Cardiac fibroblast (primary cell): ENCODE measurements around the gene KRT77.
"Not testable (repeated sequence)": the region's sequence is repeated elsewhere in the genome, so short reads cannot be mapped to it uniquely, and the experiment has no call there.

ENCODE experiments used
- DNase-seq, 2 donors: peaks; one replicate each; pipeline versions ENCODE4 v3.0.0 to v3.0.0-alpha.2; 2010; ENCODE audit warnings: low read depth in 2 of 2
- H3K4me3 ChIP-seq, 2 donors: replicated peaks in 1 of 2; 1 replicate in 1 of 2; 2 replicates in 1 of 2; pipeline ENCODE4 v1.5.1; 2011; ENCODE audit warnings: low read depth in 2 of 2, low read length in 2 of 2, mild to moderate bottlenecking in 2 of 2, moderate library complexity in 1 of 2
- TF ChIP-seq, protein P1 (sequence below): IDR thresholded peaks from one replicate; pipeline ENCODE4 v1.5.1; 2011; ENCODE audit warnings: low read depth, mild to moderate bottlenecking, low read length, inconsistent platforms

KRT77 gene

DNA sequence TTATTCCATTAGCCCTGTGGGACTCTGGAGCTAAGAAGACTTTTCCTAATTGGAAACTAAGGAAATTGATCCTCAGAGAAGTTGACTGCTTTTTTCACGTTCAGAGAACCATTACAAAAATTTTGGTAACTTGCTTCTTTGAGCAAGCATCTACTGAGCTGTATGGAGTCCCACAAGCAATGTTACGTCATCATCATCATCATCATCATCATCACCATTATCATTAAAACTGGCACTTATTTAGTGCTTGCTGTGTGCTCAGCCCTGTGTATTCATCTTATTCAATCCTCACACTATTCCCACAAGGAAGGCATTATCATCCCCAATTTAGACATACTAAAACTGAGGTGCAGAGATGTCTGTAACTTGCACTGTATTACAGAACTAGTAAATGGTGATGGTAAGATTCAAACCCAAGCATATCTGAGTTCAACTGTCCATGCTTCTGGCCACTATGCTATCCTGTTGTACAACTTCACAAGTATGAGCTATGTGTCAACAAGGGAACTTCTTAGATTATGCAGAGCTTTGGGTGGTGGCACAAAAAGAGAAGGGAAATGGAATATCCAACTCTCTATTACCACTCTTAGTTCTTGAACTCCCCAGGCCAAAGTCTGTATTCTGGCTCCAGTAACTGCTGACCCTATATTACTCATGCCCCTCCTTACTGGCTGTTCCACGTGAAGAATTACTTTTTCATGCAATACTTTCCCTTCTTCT lies 29.5 kb downstream of the KRT77 start:
- DNase-seq: no peak
- TF ChIP-seq, protein P1, sequence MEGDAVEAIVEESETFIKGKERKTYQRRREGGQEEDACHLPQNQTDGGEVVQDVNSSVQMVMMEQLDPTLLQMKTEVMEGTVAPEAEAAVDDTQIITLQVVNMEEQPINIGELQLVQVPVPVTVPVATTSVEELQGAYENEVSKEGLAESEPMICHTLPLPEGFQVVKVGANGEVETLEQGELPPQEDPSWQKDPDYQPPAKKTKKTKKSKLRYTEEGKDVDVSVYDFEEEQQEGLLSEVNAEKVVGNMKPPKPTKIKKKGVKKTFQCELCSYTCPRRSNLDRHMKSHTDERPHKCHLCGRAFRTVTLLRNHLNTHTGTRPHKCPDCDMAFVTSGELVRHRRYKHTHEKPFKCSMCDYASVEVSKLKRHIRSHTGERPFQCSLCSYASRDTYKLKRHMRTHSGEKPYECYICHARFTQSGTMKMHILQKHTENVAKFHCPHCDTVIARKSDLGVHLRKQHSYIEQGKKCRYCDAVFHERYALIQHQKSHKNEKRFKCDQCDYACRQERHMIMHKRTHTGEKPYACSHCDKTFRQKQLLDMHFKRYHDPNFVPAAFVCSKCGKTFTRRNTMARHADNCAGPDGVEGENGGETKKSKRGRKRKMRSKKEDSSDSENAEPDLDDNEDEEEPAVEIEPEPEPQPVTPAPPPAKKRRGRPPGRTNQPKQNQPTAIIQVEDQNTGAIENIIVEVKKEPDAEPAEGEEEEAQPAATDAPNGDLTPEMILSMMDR: no peak
- H3K4me3 ChIP-seq: no peak overlapping the region

DNA sequence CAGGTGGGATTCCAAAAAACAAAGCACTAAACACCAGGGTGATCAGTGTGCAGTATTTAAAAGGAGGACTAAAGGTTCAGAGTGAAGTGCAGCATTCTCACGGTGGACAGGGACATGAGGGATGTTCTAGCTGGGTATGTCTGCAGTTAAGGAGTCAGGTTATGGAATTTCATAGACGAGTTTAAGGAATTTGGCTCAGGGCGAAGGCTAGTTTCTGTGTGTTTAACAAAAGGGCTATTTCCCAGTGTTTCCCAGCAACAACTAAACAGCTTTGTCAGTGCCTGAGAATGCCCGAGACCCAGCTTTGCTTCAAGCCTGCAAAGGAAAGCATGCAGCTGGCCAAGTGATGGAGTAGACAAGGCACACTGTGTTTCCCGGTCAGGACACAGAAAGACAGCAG lies 30.1 kb downstream of the KRT77 start:
- DNase-seq: no peak
- no peak overlapping the region for H3K4me3 ChIP-seq
- TF ChIP-seq, protein P1: no peak

DNA sequence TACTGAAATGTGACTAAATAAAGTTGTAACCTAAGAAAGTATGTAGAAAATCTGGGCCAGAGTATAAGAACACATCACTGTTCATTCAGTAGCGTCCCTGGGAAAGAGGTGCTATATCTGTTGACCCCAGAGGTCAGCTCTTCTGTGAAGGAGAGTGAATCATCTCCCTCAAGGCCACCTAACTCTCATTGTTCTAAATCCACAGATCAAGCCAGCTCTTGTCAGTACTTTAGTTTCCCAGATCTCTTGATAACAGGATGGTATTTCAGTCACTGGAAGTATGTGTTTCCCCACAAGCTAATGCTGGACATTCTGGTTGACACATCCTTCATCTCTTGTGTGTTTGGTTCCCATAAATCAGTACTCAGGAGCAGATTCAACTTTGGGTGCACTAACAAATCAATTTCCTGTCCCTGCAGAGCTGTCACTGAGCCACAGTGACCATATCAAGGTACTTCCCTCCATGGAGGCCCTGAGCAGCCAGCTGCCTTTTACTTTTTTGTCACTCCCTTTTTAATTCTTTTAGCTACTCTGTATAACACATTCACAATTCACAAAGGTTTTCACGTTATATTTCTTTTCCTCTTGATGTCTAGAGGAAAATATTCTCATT lies 30.9 kb downstream of the KRT77 start:
- DNase-seq: no peak
- TF ChIP-seq, protein P1: no peak
- H3K4me3 ChIP-seq: no peak overlapping the region

DNA sequence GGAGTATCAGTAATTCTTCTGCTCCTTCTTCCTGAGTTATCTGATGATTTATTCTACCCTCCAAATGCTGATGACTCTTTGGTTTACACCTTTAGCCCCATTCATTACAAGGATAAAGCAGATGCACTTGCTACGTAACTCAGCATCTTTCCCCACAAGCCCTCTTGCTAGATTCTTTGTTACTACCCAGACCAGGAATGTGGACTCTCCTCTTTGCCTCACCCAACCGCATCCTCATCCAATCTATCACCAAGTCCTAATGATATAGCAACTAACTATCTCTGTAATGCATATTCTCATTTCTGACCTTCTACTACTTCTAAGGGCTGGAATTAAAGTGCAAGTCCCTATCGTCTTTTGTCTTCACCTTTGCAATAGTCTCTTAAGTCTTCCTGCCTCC lies 32.4 kb downstream of the KRT77 start:
- TF ChIP-seq, protein P1: no peak
- no peak for DNase-seq
- no peak overlapping the region for H3K4me3 ChIP-seq

DNA sequence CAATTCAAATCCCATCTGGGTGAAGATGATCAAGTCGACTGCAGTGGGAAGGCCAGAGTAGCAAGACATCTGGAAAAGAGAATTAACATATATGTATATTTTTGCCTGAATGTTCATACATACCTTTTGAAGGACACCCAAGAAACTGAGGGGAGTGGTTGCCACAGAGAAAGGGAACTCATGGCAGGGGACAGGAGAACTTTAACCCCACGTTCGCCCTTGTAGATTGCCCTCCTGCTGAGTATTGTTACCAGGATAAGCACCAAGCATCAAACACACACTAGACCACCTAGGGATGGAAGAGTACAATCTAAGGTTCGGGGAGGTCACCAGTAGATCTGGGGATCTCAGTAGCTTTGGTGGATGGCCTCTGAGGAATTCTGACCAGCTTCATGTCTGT lies 32.8 kb downstream of the KRT77 start:
- TF ChIP-seq, protein P1: no peak
- no peak overlapping the region for H3K4me3 ChIP-seq
- no peak for DNase-seq

DNA sequence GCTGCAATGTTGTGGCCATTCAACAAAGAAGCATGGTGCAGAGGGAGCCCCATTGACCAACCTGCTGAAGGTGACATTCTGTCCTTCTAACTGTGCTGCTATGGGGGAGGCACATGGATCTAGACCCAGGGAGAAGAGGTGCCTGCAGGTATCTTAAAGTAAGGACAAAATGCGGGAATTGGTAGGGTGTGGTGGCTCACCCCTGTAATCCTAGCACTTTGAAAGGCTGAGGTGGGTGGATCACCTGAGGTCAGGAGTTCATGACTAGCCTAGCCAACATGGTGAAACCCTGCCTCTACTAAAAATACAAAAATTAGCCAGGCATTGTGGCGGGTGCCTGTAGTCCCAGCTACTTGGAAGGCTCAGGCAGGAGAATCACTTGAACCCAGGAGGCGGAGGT lies 33.4 kb downstream of the KRT77 start:
- not testable (repeated sequence) for DNase-seq, H3K4me3 ChIP-seq

DNA sequence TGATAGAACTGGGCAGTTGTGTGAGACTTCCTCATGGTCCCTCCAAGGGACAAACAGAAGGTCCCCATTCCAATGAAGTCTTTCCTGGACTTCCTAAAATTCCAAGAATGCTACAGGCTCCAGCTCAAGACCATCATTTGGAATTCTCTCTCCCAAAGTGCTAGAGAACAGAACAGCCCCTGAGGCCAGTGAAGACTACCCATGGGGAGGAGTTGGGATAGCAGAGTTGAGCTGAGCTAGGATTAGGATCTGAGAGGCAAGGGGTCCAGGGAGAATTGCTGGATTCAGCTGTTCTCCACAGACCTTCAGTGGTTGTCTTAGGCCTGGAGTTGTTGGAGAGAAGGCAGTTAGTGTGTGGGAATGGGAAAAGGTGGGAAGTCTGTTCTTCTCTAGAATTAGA lies 33.9 kb downstream of the KRT77 start:
- DNase-seq: no peak
- TF ChIP-seq, protein P1: no peak

More for the DNA sequence above, 33.9 kb downstream of the KRT77 start:
- H3K4me3 ChIP-seq: no peak overlapping the region
